ENCODE data around the gene DCN.
A peak's percentile ranks its signal among the peaks of the same experiment; 100 is the strongest.

DCN gene

DNA sequence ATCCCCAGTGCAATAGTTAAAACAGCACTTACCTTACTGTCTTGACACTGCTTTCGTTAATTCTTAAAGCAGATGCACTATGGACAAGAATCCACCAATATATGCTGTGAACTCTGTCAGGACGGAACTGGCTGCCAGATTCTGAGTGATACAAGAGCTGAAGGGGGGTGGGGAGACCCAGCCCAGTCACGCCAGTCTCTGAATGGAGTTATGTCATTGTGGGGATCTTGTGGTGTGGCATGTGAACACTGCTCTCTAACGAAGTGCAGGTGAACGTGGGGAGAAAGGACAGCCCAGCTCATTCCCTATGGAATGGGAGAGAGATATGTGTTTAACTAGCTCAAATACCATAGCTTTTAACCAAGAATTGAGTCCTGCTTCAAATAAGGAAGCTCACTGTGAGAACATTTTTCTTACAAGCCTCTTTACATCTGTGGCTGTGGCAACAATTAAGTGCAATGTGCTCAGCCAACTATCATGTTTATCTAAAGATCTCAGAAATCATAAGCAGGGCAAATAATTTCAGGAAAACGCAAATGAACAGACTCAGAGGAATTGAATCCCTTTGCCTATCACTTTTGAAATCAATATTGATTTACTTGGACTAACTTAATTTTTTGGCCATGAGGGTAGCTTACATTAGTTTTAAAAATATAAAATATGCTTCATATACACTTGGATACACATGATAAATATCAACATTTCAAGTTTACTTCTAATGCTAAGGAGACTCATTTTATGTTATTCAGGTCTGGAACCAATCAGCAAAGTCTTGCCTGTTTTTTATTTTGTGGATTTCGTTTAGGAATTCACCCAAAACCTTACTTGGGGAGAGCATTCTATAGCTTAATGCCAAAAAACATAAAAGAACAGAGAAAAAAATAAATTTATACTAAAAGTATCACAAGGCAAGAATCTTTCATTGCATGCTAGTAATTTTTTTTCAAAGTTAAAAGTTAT is 71.0 kb downstream of the DCN start, which contains the start of gene LUM:
TSS of gene LUM (minus strand) at position 129 of the 960 bp plus-strand sequence. CDS start 2,515 bp downstream, outside the sequence.
- no peak within 1 kb of the TSS for H3K14ac ChIP-seq (ENCODE audit: low read length in 2 of 2)
- no peaks in the 10 kb centered on the region for H3K27me3 ChIP-seq (ENCODE audit: control insufficient read depth in 1 of 2, insufficient read depth in 1 of 2, low read length in 2 of 2)
- no peak within 1 kb of the TSS for H4K8ac ChIP-seq (ENCODE audit: low read length)
- 1% methylated on average over 3 of the region's 7 CpGs for WGBS
- no peak within 1 kb of the TSS for H2BK120ac ChIP-seq (ENCODE audit: low read depth, low read length)
- no peak within 1 kb of the TSS for H2BK12ac ChIP-seq (ENCODE audit: low read length in 2 of 2)
- no peak within 1 kb of the TSS for H2BK5ac ChIP-seq (ENCODE audit: low read depth, low read length, poor library complexity, severe bottlenecking)
- H3K9me3 ChIP-seq (ENCODE audit: control insufficient read depth, low read length), result no peaks in the 10 kb centered on the region
- H3K9ac ChIP-seq (ENCODE audit: low read length), result peak within 1 kb of the TSS; percentile 94
- no peaks in the 10 kb centered on the region for H3K79me1 ChIP-seq (replicated peaks; ENCODE audit: low read length, poor library complexity, severe bottlenecking)
- H3K18ac ChIP-seq (ENCODE audit: low read depth in 1 of 2, low read length in 2 of 2), result no peak within 1 kb of the TSS
- no peak within 1 kb of the TSS for H4K91ac ChIP-seq (ENCODE audit: low read length)
- H3K36me3 ChIP-seq (ENCODE audit: control insufficient read depth in 1 of 2, insufficient read depth in 2 of 2, low read depth in 1 of 2, low read length in 2 of 2), result no peaks in the 10 kb centered on the region
- H2AFZ ChIP-seq (ENCODE audit: low read depth, low read length), result no peak within 1 kb of the TSS
- no peak within 1 kb of the TSS for H3K4ac ChIP-seq (ENCODE audit: low read depth in 1 of 2, low read length in 2 of 2)
- H3K4me1 ChIP-seq (ENCODE audit: control insufficient read depth, insufficient read depth, low read depth, low read length), result no peaks in the 10 kb centered on the region
- no peak within 1 kb of the TSS for H3K23ac ChIP-seq (ENCODE audit: low read length in 2 of 2)
- peak within 1 kb of the TSS; percentile 12 for H3K4me2 ChIP-seq (ENCODE audit: low read length, poor library complexity, severe bottlenecking)
- peak within 1 kb of the TSS in 1 of 2 experiments; percentile 77 for H3K4me3 ChIP-seq (ENCODE audit: insufficient read depth in 1 of 2, low read depth in 1 of 2, low read length in 2 of 2)
- H3K27ac ChIP-seq (ENCODE audit: low read length, poor library complexity, severe bottlenecking), result peak within 1 kb of the TSS; percentile 2
- DNase-seq, result peak; percentile 91
- H2BK15ac ChIP-seq (ENCODE audit: low read depth, poor library complexity, severe bottlenecking), result no peak within 1 kb of the TSS
- no peak within 1 kb of the TSS for H2AK5ac ChIP-seq (ENCODE audit: low read length, severe bottlenecking)

DNA sequence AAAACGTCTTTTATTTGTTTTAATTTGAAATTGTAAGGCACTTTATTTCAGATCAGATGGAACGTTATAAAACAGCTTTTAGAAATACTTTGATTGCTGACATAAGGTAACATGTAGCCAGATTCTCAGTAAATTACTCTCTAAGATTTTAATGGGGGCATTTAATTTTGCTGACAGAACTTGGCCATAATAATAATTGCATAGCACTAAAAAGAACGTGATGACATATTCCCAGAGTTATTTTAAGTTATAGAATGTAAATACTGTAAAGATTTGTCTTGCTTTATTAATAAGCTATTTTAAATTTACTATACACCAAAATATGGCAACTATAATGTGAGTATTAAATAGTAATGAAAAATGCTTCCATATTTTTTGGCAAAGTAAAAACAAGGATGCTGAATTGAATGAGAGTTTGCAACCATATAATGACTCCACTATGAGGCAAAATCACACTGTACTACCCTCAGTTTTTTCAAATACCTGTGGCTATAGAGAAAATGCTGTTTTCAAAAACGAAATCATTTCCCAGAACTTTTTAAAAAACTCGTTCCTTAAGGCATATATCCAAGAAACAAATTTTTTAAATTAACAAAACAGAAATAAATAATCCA is 72.2 kb downstream of the DCN start:
- H3K4me3 ChIP-seq (ENCODE audit: insufficient read depth in 1 of 2, low read depth in 1 of 2, low read length in 2 of 2), result peak overlapping the region in 1 of 2 experiments; percentile 77
- no peak overlapping the region for H2BK5ac ChIP-seq (ENCODE audit: low read depth, low read length, poor library complexity, severe bottlenecking)
- no peak overlapping the region for H3K4ac ChIP-seq (ENCODE audit: low read depth in 1 of 2, low read length in 2 of 2)
- no peak overlapping the region for H4K91ac ChIP-seq (ENCODE audit: low read length)
- no peak overlapping the region for H2AK5ac ChIP-seq (ENCODE audit: low read length, severe bottlenecking)
- H3K14ac ChIP-seq (ENCODE audit: low read length in 2 of 2), result no peak overlapping the region
- H2BK12ac ChIP-seq (ENCODE audit: low read length in 2 of 2), result no peak overlapping the region
- H2BK15ac ChIP-seq (ENCODE audit: low read depth, poor library complexity, severe bottlenecking), result no peak overlapping the region
- H3K23ac ChIP-seq (ENCODE audit: low read length in 2 of 2), result no peak overlapping the region
- no peak for DNase-seq
- H3K27ac ChIP-seq (ENCODE audit: low read length, poor library complexity, severe bottlenecking), result no peak overlapping the region
- H3K27me3 ChIP-seq (ENCODE audit: control insufficient read depth in 1 of 2, insufficient read depth in 1 of 2, low read length in 2 of 2), result no peaks in the 10 kb centered on the region
- H3K4me1 ChIP-seq (ENCODE audit: control insufficient read depth, insufficient read depth, low read depth, low read length), result no peaks in the 10 kb centered on the region
- no peaks in the 10 kb centered on the region for H3K9me3 ChIP-seq (ENCODE audit: control insufficient read depth, low read length)
- H2BK120ac ChIP-seq (ENCODE audit: low read depth, low read length), result no peak overlapping the region
- peak overlapping the region; percentile 94 for H3K9ac ChIP-seq (ENCODE audit: low read length)
- WGBS, result 0% methylated on average over 2 of the region's 5 CpGs
- H2AFZ ChIP-seq (ENCODE audit: low read depth, low read length), result no peak overlapping the region
- H3K36me3 ChIP-seq (ENCODE audit: control insufficient read depth in 1 of 2, insufficient read depth in 2 of 2, low read depth in 1 of 2, low read length in 2 of 2), result no peaks in the 10 kb centered on the region
- no peaks in the 10 kb centered on the region for H3K79me1 ChIP-seq (replicated peaks; ENCODE audit: low read length, poor library complexity, severe bottlenecking)
- no peak overlapping the region for H3K18ac ChIP-seq (ENCODE audit: low read depth in 1 of 2, low read length in 2 of 2)
- no peak overlapping the region for H3K4me2 ChIP-seq (ENCODE audit: low read length, poor library complexity, severe bottlenecking)
- no peak overlapping the region for H4K8ac ChIP-seq (ENCODE audit: low read length)

GRCh38 chr12:91109581-91110310 is 72.9 kb downstream of the DCN start:
- no peak overlapping the region for H2BK12ac ChIP-seq (ENCODE audit: low read length in 2 of 2)
- H3K4me3 ChIP-seq (ENCODE audit: insufficient read depth in 1 of 2, low read depth in 1 of 2, low read length in 2 of 2), result peak overlapping the region in 1 of 2 experiments; percentile 77
- H3K79me1 ChIP-seq (replicated peaks; ENCODE audit: low read length, poor library complexity, severe bottlenecking), result no peaks in the 10 kb centered on the region
- H3K36me3 ChIP-seq (ENCODE audit: control insufficient read depth in 1 of 2, insufficient read depth in 2 of 2, low read depth in 1 of 2, low read length in 2 of 2), result no peaks in the 10 kb centered on the region
- H3K4me2 ChIP-seq (ENCODE audit: low read length, poor library complexity, severe bottlenecking), result no peak overlapping the region
- H4K8ac ChIP-seq (ENCODE audit: low read length), result no peak overlapping the region
- H2BK120ac ChIP-seq (ENCODE audit: low read depth, low read length), result no peak overlapping the region
- no peak overlapping the region for H3K14ac ChIP-seq (ENCODE audit: low read length in 2 of 2)
- H2AK5ac ChIP-seq (ENCODE audit: low read length, severe bottlenecking), result no peak overlapping the region
- H3K27ac ChIP-seq (ENCODE audit: low read length, poor library complexity, severe bottlenecking), result no peak overlapping the region
- H3K4ac ChIP-seq (ENCODE audit: low read depth in 1 of 2, low read length in 2 of 2), result no peak overlapping the region
- H4K91ac ChIP-seq (ENCODE audit: low read length), result no peak overlapping the region
- no peaks in the 10 kb centered on the region for H3K4me1 ChIP-seq (ENCODE audit: control insufficient read depth, insufficient read depth, low read depth, low read length)
- no peaks in the 10 kb centered on the region for H3K27me3 ChIP-seq (ENCODE audit: control insufficient read depth in 1 of 2, insufficient read depth in 1 of 2, low read length in 2 of 2)
- WGBS, result no CpG with 5 or more reads among the region's 2 CpGs
- DNase-seq, result no peak
- peak overlapping the region; percentile 94 for H3K9ac ChIP-seq (ENCODE audit: low read length)
- no peak overlapping the region for H2BK15ac ChIP-seq (ENCODE audit: low read depth, poor library complexity, severe bottlenecking)
- H3K23ac ChIP-seq (ENCODE audit: low read length in 2 of 2), result no peak overlapping the region
- no peak overlapping the region for H3K18ac ChIP-seq (ENCODE audit: low read depth in 1 of 2, low read length in 2 of 2)
- no peak overlapping the region for H2BK5ac ChIP-seq (ENCODE audit: low read depth, low read length, poor library complexity, severe bottlenecking)
- H3K9me3 ChIP-seq (ENCODE audit: control insufficient read depth, low read length), result no peaks in the 10 kb centered on the region
- no peak overlapping the region for H2AFZ ChIP-seq (ENCODE audit: low read depth, low read length)
